Measurements from ENCODE around the gene NXPE1.

NXPE1 gene

DNA sequence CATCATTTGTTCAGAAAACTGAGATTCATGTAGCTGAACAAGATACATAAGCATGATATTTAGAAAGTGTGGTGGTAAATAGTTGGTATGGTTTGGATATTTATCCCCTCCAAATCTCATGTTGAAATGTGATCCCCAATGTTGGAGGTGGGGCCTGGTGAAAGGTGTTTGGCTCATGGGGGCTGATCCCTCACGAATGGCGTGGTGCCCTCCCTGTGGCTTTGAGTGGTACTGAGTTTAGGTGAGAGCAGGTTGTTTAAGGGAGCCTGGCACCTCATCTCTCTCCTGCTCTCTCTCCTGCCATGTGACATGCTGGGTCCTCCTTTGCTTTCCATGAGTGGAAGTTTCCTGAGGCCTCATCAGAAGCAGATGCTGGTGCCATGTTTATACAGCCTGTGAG, 48.1 kb downstream of the NXPE1 start:
- TF ChIP-seq, protein P1, sequence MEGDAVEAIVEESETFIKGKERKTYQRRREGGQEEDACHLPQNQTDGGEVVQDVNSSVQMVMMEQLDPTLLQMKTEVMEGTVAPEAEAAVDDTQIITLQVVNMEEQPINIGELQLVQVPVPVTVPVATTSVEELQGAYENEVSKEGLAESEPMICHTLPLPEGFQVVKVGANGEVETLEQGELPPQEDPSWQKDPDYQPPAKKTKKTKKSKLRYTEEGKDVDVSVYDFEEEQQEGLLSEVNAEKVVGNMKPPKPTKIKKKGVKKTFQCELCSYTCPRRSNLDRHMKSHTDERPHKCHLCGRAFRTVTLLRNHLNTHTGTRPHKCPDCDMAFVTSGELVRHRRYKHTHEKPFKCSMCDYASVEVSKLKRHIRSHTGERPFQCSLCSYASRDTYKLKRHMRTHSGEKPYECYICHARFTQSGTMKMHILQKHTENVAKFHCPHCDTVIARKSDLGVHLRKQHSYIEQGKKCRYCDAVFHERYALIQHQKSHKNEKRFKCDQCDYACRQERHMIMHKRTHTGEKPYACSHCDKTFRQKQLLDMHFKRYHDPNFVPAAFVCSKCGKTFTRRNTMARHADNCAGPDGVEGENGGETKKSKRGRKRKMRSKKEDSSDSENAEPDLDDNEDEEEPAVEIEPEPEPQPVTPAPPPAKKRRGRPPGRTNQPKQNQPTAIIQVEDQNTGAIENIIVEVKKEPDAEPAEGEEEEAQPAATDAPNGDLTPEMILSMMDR (IDR thresholded peaks at IDR 0.05; ENCODE audit: low read depth, low read length, missing control alignments) = no peak
- DNase-seq (ENCODE audit: extremely low read depth, low read depth) = no peak
- H3K4me3 ChIP-seq (replicated peaks; ENCODE audit: low read depth, low read length) = no peak overlapping the region

- DNase-seq (ENCODE audit: extremely low read depth, low read depth) = no peak
- TF ChIP-seq, protein P1 (IDR thresholded peaks at IDR 0.05; ENCODE audit: low read depth, low read length, missing control alignments) = no peak
- H3K4me3 ChIP-seq (replicated peaks; ENCODE audit: low read depth, low read length) = no peak overlapping the region
Measured at GRCh38 chr11:114511079-114511478, 48.6 kb downstream of the NXPE1 start.

- DNase-seq (ENCODE audit: extremely low read depth, low read depth) = no peak
- TF ChIP-seq, protein P1 (IDR thresholded peaks at IDR 0.05; ENCODE audit: low read depth, low read length, missing control alignments) = no peak
Measured at GRCh38 chr11:114501901-114502300, 57.8 kb downstream of the NXPE1 start.

DNA sequence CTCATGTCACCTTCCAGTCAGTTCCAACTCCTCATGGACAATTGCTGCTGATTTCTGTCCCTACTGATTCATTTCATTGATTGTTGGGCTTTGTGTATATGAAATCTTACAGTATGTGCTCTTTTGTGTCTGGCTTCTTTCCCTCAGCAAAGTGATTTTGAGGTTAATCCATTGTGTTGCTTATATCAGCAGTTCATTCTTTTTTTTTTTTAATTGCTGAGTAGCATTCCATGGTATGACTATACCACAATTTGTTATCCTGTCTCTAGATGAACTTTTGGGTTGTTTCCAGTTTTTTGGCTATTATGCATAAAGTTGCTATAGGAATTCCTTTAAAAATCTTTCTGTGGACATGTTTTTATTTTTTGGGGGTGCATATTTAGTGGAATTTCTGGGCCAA, 59.9 kb downstream of the NXPE1 start:
- DNase-seq (ENCODE audit: extremely low read depth, low read depth) = no peak
- TF ChIP-seq, protein P1 (IDR thresholded peaks at IDR 0.05; ENCODE audit: low read depth, low read length, missing control alignments) = no peak
- no peak overlapping the region for H3K4me3 ChIP-seq (replicated peaks; ENCODE audit: low read depth, low read length)

More at GRCh38 chr11:114501901-114502300, 57.8 kb downstream of the NXPE1 start:
- no peak overlapping the region for H3K4me3 ChIP-seq (replicated peaks; ENCODE audit: low read depth, low read length)

DNA sequence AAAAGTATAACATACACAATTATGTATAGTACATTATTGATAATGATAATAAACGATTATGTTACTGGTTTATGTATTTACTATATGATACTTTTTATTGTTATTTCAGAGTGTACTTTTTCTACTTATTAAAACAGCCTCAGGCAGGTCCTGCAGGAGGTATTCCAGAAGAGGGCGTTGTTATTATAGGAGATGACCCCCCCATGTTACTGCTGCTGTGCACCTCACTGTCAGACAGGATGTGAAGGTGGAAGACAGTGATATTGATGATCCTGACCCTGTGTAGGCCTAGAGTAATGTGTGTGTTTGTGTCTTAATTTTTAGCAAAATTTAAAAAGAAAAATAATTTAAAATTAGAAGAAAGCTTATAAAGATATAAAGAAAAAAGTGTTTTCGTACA, 62.8 kb downstream of the NXPE1 start:
- no peak for DNase-seq (ENCODE audit: extremely low read depth, low read depth)
- H3K4me3 ChIP-seq (replicated peaks; ENCODE audit: low read depth, low read length) = no peak overlapping the region
- TF ChIP-seq, protein P1 (IDR thresholded peaks at IDR 0.05; ENCODE audit: low read depth, low read length, missing control alignments) = no peak

DNA sequence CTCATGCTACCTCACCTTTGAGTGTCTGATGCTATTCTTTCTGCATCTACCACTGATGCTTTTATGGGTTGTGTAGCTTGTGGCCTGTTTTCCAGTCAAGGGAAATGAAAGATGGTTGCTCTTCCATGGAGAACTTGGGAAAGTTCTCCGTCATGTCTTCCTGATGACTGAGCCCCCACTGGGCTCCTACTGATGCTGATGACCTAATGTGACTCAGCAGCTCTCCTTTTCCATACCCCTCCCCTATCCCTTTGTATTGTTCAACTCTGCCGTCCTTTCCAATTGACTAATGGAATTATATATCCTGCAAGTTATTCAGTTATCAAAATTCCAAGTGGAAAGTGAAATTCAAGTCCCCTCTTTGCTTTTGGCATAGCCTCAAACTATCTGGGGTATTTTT, 75.8 kb downstream of the NXPE1 start:
- TF ChIP-seq, protein P1 (IDR thresholded peaks at IDR 0.05; ENCODE audit: low read depth, low read length, missing control alignments) = no peak
- no peak for DNase-seq (ENCODE audit: extremely low read depth, low read depth)
- no peak overlapping the region for H3K4me3 ChIP-seq (replicated peaks; ENCODE audit: low read depth, low read length)

DNA sequence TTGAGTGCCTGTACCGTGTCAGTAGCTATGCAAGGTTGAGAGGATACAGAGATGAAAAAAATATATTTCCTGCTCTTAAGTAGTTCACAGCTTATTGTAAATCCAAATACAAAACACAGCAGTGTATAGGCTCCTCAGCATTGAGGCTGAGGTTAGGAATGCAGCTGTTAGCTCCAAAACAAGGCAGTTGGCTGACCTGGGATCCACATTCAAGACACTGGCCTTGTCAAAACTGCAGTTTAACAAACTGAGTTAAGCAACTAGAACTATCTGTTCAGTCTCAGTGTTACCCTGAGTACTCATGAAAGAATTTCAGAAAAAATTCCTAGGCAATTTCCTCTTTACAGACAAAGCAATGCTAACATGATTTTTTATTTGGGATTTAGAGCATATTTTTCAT, 77.6 kb downstream of the NXPE1 start:
- no peak for DNase-seq (ENCODE audit: extremely low read depth, low read depth)
- TF ChIP-seq, protein P1 (IDR thresholded peaks at IDR 0.05; ENCODE audit: low read depth, low read length, missing control alignments) = no peak
- H3K4me3 ChIP-seq (replicated peaks; ENCODE audit: low read depth, low read length) = no peak overlapping the region
